ENCODE measurements around the gene IL10RA. TPM values are rescaled to one million over a fixed set of nuclear protein-coding genes. Genes with fewer than 3 reads are reported as not detected.

Gene IL10RA
- total RNA-seq, 1 donor from 2014 or later, result 5.8 TPM

- no peak overlapping the region for H3K27ac Mint-ChIP-seq (ENCODE audit: unreplicated experiment)
- H3K4me1 Mint-ChIP-seq (ENCODE audit: low read depth, unreplicated experiment), result no peaks in the 10 kb centered on the region
- no peak overlapping the region for H3K4me3 Mint-ChIP-seq (ENCODE audit: unreplicated experiment)
- no peak for DNase-seq
- H3K9me3 Mint-ChIP-seq (ENCODE audit: unreplicated experiment), result peaks cover 3% of the 10 kb centered on the region
- peaks cover 5% of the 10 kb centered on the region for H3K36me3 Mint-ChIP-seq (ENCODE audit: unreplicated experiment)
- H3K27me3 Mint-ChIP-seq (ENCODE audit: unreplicated experiment), result peaks cover 3% of the 10 kb centered on the region
- TF ChIP-seq, protein P1, sequence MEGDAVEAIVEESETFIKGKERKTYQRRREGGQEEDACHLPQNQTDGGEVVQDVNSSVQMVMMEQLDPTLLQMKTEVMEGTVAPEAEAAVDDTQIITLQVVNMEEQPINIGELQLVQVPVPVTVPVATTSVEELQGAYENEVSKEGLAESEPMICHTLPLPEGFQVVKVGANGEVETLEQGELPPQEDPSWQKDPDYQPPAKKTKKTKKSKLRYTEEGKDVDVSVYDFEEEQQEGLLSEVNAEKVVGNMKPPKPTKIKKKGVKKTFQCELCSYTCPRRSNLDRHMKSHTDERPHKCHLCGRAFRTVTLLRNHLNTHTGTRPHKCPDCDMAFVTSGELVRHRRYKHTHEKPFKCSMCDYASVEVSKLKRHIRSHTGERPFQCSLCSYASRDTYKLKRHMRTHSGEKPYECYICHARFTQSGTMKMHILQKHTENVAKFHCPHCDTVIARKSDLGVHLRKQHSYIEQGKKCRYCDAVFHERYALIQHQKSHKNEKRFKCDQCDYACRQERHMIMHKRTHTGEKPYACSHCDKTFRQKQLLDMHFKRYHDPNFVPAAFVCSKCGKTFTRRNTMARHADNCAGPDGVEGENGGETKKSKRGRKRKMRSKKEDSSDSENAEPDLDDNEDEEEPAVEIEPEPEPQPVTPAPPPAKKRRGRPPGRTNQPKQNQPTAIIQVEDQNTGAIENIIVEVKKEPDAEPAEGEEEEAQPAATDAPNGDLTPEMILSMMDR (IDR thresholded peaks at IDR 0.05; ENCODE audit: partially characterized antibody, unreplicated experiment), result no peak
Observed at GRCh38 chr11:117996058-117996457, 9.9 kb downstream of the IL10RA start.

- H3K27me3 Mint-ChIP-seq (ENCODE audit: unreplicated experiment), result peaks cover 3% of the 10 kb centered on the region
- peaks cover 6% of the 10 kb centered on the region for H3K4me1 Mint-ChIP-seq (ENCODE audit: low read depth, unreplicated experiment)
- peaks cover 5% of the 10 kb centered on the region for H3K36me3 Mint-ChIP-seq (ENCODE audit: unreplicated experiment)
- H3K27ac Mint-ChIP-seq (ENCODE audit: unreplicated experiment), result no peak overlapping the region
- no peak for DNase-seq
- peaks cover 3% of the 10 kb centered on the region for H3K9me3 Mint-ChIP-seq (ENCODE audit: unreplicated experiment)
- TF ChIP-seq, protein P1 (IDR thresholded peaks at IDR 0.05; ENCODE audit: partially characterized antibody, unreplicated experiment), result no peak
- H3K4me3 Mint-ChIP-seq (ENCODE audit: unreplicated experiment), result no peak overlapping the region
Observed at GRCh38 chr11:117997406-117997805, 11.2 kb downstream of the IL10RA start.

GRCh38 chr11:117997823-117998579, 11.8 kb downstream of the IL10RA start:
- Mint-ChIP-seq H3K27me3 (ENCODE audit: unreplicated experiment) (peaks cover 5% of the 10 kb centered on the region), H3K4me3 (ENCODE audit: unreplicated experiment) (no peak overlapping the region), H3K9me3 (ENCODE audit: unreplicated experiment) (peaks cover 3% of the 10 kb centered on the region), H3K27ac (ENCODE audit: unreplicated experiment) (no peak overlapping the region), H3K36me3 (ENCODE audit: unreplicated experiment) (peaks cover 5% of the 10 kb centered on the region), H3K4me1 (ENCODE audit: low read depth, unreplicated experiment) (peaks cover 11% of the 10 kb centered on the region)
- TF ChIP-seq, protein P1 (IDR thresholded peaks at IDR 0.05; ENCODE audit: partially characterized antibody, unreplicated experiment), result no peak
- no peak for DNase-seq

DNA sequence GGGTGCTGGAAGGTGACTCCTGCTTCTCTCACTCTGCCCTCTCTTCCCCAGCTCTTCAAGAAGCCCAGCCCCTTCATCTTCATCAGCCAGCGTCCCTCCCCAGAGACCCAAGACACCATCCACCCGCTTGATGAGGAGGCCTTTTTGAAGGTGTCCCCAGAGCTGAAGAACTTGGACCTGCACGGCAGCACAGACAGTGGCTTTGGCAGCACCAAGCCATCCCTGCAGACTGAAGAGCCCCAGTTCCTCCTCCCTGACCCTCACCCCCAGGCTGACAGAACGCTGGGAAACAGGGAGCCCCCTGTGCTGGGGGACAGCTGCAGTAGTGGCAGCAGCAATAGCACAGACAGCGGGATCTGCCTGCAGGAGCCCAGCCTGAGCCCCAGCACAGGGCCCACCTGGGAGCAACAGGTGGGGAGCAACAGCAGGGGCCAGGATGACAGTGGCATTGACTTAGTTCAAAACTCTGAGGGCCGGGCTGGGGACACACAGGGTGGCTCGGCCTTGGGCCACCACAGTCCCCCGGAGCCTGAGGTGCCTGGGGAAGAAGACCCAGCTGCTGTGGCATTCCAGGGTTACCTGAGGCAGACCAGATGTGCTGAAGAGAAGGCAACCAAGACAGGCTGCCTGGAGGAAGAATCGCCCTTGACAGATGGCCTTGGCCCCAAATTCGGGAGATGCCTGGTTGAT, 12.6 kb downstream of the IL10RA start:
- TF ChIP-seq, protein P1 (IDR thresholded peaks at IDR 0.05; ENCODE audit: partially characterized antibody, unreplicated experiment), result no peak
- Mint-ChIP-seq H3K27me3 (ENCODE audit: unreplicated experiment) (peaks cover 6% of the 10 kb centered on the region), H3K4me1 (ENCODE audit: low read depth, unreplicated experiment) (peaks cover 11% of the 10 kb centered on the region), H3K4me3 (ENCODE audit: unreplicated experiment) (no peak overlapping the region), H3K36me3 (ENCODE audit: unreplicated experiment) (peaks cover 11% of the 10 kb centered on the region), H3K9me3 (ENCODE audit: unreplicated experiment) (peaks cover 5% of the 10 kb centered on the region), H3K27ac (ENCODE audit: unreplicated experiment) (no peak overlapping the region)
- DNase-seq, result no peak
